ENCODE results near the gene ARHGAP4.

The ARHGAP4 gene

DNA sequence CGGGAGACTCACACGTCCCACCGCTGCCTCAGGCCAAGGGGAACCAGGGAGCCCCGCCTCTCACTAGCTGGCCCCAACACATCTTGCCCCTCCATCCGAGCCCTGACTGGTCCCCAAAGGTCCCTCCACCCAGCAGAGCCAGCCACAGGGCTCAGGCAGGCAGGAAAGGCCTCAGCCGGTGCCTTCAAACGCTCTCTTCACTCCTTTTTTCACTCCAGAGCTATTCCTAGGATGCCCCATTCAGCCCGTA is 1.5 kb upstream of the ARHGAP4 start:
- DNase-seq (ENCODE audit: low read depth, low spot score), result no peak

DNA sequence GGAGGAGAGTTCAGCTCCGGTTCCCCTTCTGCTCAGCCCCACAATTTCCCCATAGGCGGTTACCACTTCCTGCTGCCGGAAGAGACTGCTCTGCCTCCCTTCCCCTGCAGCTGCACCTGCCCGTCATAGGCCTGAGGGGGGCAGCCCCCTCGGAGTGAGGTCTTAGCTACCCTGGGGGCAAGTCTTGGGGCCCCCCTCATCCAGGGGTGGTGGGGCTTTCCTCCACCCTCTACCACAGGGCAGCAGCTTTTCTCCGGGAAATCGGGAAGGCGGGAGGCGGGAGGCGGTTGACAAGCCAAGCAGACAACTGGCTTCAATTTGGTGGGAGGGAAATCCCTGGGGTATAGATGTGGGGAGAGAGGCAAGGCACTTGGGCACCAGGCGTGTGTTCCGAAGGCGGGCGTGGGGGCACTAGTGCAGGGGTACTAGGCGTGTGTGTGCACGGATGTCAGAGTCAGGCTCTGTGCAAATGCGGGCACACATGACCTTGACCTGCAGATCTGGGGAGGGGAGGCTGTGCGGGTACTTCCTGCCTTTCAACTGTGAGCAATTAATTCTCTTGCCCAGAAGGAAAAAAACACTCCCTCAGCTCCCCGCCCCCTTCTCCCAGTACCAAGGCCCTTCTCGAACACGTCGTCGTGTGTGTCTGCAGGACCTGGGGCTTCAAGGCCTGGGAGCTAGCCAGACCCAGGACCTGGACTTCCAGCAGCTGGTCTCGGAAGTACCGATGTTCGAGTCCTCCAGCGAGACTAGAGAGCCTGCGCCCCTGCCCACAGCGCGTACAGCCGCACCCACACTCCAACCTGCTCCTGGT is 1.0 kb upstream of the ARHGAP4 start:
- DNase-seq (ENCODE audit: low read depth, low spot score), result peak; percentile 51

DNA sequence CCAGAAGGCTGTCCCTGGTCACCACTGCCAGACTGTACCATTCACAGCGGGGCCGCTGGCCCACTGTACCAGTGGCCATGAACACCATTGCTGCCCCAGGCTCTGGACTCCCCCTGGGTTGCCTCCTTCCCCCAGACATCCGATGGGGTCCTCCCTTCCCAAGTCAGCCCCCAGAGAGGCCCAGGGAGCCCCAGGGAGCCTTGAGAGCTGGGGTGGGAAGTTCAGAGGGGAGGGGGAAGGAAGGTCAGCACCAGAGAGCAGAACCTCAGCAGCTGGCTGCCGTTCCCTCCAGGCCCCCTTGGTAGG is 441 bp upstream of the ARHGAP4 start:
- no peak for DNase-seq (ENCODE audit: low read depth, low spot score)

DNA sequence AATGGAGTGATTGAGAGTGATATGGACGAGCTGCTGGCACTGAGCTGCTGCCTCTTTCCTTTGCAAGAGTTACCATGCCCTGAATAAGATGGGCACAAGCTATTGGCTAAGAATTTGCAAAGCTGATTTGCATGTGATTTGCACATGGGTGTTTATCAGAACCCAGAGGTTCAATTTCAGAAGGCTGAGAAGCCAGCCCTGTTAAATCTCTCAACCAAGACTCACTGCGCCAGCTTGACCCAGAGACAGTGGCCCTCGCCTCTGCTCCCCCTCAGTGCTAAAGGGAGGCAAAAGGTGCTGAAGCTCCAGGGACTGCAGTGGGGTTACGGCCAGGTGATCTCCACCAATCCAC is 701 bp downstream of the ARHGAP4 start:
- no peak for DNase-seq (ENCODE audit: low read depth, low spot score)

DNA sequence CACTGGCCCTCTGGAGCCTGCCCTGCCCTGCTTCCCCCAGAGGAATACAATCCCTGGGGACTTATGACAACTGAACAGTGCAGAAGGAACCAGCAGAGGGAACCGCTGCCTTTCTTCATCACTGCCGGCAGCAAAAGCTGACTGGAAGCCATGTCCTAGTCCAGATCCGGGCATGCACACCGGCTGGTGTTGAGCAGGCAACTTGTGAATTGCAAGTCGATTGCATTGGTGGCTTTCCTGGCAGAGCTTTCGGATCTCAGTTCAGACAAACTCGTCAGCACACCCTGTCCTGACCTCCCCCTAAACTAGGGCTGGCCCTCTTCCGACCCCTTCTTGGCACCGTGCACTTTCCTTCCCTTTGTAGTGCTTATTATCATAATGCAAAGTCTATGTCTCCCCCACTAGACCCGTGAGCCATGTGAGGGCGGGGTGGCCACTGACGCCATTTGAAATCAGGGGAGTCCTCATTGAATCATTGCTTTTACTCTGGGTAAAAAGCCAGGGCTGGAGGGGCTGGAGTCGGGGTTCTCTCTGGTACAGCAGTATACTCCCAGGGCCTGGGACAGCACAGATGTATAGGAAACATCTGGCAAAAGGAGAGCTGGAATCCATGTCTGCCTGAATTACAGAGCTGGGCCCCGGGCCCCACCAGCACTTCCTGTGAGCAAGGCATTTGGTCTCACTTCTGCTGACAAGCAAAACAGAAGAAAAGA is 1.8 kb downstream of the ARHGAP4 start:
- no peak for DNase-seq (ENCODE audit: low read depth, low spot score)

DNA sequence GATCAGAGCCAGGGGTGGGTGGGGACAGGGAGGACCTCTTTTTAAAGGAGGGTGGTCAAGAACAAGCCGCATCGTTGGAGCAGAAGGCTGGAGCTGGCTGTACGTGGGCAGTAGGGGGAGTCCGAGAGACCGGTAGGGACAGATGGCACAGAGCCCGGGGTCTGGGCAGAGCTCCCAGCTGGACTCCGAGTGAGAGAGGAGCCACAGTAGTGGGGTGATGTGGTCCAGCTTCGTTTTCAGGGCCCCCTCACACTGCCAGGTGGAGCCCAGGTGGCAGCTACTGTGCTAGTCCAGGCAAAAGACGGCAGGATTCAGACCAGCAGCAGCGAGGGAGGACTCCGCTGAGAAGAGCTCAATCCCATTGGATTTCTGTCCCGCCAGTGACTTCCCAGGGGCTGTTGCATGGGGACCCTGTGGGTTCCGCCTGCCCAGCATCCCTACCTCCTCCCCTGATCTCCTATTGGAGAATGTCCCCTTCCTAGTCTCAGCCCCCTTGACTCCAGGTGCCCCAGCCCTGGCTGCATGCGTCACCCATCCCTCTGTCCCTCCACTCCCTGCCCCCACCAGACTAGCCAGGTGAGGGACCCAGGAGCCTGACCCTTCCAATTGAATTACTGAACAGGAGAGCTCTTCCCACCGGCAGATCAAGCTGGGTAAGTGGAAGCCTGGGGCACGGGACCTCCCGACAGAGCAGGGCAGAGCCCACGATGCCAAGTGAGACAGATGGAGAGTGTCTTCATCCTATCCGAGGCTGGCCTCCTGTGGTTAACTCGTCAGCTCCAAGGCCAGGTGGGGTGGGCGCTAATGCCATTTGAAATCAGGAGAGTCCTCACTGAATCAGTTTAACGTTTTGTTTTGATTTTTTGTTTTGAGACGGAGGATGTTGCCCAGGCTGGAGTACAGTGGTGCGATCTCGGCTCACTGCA is 2.9 kb downstream of the ARHGAP4 start:
- DNase-seq (ENCODE audit: low read depth, low spot score), result no peak

DNA sequence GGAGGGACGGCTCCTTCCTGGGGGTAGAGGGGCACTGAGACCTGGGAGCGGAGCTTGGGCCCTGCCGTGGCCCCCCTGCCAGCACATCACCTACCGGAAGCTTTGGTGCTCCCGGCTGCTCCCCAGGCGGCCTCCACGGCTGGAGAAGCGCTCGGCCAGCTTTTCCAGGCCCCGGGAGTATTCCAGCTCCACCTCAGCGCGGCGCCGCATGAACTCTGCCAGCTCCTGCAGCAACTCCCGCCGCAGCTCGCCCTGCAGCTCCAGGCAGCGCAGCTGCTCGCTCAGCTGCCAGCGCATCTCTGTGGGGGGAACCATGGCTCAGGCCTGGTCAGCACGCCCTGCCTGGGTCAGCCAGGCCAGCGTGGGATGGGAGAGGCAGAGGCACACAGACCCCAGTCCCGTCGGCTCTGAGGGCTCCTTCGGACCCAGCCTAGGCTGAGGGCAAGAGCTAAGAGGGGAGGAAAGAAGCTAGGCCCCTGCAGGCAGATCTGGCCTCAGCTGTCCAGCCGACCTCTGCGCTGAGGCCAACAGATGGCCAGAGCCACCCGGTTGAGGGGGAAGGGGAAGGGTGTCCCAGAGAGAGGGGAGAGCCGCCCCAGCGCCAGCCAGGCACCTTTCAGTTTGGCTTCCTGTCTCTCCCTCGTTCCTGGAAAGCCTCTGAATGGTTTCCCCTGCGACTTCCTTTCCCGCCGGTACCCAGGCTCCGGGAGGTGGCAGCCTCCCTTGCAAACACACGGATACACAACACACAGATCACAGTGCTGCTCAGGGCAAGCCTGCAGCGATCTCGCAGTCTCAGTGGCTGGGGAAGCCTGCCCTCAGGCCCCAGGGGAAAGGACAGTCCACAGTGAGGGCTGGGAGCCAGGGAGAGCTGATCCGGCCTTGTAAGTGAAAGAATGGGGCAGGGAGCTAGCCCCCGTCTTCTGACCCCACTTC is 4.3 kb downstream of the ARHGAP4 start:
- no peak for DNase-seq (ENCODE audit: low read depth, low spot score)

DNA sequence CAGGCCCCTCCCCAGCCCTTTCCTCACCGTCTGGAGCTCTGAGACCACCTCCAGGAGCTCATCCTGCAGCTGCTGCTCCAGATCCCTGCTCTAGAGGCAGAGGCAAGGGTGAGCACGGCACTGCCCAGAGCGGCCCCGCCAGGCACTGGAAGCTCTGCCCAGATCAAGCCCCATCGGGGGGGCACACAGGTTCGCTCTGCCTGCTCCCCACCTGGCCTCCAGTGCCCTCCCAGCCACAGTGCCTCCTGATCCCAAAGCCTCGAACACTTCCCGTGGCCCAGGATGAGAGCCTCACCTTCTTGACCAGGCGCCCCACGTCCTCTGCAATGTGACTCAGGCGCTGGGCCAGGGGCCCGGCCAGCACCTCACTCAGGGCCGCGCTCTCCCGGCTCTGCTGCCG is 5.0 kb downstream of the ARHGAP4 start:
- DNase-seq (ENCODE audit: low read depth, low spot score), result no peak

DNA sequence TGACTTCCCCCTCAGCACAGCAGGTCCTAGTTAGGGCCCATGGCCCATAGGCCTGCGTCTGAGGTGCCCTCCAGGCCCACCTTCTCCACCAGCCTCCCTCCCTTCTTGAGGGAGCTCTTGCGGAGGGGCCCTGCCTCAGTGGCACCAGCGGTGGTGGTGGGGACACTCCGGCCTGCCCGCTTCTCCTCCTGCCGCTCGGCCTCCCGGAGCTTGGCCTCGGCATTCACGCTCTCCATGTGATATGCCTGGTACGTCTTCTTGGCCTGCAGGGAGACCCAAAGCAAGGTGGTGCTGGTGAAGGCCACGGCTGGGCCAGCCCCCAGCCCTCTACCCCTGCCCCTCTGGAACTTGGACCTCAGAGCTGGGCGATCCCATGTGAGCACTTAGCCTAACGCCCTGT is 5.5 kb downstream of the ARHGAP4 start:
- no peak for DNase-seq (ENCODE audit: low read depth, low spot score)

DNA sequence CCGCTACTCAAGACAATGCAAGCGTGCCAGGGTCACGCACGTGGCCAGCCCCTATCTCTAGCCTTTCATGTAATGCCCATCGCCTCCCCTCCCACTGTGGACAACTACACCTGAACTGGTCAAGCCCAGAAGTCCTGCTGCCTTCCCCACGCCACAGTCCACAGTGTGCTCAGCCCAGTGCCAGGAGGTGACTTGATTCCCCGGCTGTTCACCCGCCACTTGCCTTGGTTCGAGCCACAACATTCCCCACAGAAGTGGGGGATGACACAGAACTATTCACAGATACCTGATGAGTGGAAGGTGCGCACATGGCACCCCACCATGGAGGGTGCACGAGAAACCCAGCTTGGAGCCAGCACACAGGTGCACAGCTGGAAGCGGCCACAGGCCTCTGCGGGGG is 6.8 kb downstream of the ARHGAP4 start:
- DNase-seq (ENCODE audit: low read depth, low spot score), result no peak

DNA sequence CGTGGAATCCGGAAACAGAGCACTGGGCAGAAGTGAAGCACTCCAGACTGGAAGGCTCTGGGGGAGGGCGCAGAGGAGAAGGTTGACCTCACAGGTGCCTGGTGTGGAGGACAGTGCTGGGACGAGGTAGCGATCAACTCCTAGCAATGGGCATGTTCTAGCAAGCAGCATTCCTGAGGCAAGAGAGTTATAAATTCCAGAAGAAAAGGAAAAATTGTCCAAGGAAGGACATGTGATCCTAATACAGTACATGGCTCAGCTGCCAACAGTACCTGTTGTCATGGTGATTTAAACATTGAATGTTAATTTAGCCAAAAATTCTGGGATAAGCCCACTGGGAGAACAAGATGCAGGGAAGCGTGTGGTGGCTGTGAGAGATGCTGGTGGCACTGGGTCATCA is 8.2 kb downstream of the ARHGAP4 start:
- DNase-seq (ENCODE audit: low read depth, low spot score), result no peak

DNA sequence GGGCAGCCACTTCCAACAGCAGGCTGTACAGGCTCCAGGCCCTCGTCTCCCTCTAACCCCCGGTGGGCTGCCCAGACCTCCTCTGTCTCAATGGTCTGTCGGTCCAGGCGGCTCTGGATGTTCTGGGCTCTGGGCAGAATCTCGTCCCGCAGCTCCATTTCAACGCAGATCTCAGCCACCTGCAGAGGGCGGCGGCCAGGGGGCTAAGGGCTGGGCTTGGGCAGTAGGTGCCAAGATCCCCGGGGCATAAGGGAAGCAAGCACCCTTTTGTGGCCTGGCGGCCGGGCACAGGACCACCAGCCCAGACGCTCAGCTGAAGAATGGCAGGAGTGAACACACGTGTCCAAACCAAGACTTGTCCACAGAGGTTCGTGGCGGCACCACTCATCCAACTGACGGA is 12.4 kb downstream of the ARHGAP4 start:
- DNase-seq (ENCODE audit: low read depth, low spot score), result no peak

DNA sequence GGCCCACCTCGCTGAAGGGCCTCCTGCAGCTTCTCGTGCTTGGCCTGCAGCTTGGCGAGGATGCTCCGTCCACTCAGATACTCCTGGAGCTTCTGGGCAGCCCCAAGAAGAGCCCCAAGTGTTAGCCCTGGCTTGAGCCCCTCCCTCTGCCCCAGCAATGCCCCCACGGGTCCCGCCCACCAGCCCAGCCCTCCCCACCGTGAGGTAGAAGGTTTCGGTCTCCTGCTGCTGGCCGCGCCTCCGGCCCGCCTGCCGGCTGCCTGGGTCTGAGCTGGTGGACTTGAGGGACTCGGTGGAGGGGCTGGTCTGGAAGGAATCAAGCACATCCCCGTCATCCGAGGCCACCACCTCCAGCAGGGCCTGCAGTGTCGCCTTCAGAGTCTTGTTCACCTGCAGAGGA is 12.9 kb downstream of the ARHGAP4 start:
- DNase-seq (ENCODE audit: low read depth, low spot score), result no peak

DNA sequence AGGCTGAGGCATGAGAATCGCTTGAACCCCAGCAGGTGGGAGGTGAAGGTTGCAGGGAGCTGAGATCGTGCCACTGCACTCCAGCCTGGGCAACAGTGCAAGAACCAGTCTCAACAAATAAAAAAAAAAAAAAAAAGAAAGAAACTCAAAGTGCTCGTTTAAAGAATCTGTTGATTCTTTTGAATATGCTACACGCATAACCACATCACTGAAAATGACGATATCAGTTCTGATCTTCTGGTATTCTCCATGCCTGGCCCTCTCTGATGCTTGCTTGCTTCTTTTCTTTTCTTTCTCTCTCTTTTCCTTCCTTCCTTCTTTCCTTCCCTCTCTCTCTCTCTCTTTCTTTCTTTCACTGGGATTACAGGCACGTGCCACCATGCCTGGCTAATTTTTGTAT is 14.3 kb downstream of the ARHGAP4 start:
- DNase-seq (ENCODE audit: low read depth, low spot score), result no peak

DNA sequence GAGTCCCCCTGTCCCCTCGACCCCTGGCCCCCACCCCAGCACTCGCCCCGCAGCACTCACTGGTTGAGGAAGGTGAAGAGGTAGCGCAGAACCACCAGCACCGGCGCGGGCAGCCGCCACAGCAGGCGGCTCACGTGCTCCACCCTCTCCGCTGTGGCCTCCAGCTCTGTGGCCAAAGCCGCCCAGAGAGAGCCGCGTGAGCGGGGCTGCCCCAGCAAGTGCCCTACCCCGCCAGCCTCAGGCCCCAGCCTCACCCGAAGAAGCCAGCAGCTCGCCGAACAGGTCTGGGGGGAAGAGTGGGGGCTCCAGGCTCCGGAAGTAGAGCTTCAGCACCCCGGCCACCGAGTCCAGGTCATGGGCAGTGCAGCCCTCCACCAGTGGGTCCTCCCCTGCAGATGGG is 15.6 kb downstream of the ARHGAP4 start:
- DNase-seq (ENCODE audit: low read depth, low spot score), result no peak

DNA sequence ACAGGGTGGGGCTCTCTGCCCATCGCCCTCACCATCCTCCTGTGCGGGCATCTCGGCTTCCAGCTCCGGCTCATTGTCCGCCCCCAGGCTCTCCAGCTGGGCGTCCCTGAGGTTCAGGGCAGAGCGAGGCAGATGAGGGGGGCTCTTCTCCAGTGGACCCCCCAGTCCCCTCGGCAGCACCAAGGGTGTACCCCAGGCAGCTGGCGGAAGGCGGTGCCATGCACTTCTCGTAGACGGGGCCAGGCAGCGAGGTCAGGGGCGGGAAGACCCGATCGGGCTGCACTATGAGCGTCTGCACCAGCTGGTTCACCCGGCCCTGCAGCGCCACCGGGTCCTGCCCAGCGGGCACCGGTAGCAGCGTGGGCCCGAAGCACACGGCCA is 16.1 kb downstream of the ARHGAP4 start:
- DNase-seq (ENCODE audit: low read depth, low spot score), result no peak

DNA sequence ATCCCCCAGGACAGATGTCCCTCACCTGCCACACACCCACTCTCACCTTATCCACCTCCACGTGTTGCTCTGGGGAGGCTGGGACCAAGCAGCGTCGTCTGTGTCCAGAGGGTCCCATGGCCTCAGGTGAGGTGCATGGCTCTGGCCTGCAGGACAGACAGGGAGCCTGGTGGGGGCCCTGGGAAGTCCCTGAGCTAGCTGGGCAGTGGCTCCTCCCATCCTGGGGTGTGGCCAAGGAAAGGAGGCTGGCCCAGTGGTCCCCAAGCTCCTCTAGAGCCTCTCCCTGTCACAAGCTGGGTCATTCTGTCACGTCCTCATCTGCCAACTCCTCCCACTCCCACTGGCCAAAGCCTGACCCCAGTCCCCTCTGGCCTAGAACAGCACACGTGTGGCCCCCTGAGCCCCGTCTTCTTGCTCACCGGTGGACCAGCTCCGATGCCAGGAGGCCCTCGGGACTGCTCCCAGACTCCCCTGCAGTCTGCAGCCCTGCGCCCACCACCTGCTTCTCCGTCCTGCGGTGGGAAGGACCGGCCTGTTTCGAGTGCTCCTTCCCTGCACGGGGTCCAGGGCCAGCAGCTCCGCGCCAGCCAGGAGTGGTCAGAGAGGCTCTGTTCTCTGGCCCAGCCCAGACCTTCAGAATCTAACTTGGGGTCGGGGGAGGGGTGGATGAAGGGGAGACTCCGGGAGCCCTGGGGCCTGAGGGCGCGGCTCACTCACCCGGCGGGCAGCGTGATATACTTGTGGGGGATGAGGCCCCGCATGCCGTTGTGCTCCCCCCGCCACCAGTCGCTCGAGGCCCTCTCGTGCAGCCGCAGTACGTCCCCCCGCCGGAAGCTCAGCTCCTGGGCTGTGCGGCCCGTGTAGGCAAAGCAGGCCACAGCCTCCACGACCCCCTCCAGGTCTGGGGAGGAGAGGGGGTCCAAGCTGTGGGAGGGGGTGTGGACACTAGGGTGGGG is 16.8 kb downstream of the ARHGAP4 start:
- DNase-seq (ENCODE audit: low read depth, low spot score), result no peak

DNA sequence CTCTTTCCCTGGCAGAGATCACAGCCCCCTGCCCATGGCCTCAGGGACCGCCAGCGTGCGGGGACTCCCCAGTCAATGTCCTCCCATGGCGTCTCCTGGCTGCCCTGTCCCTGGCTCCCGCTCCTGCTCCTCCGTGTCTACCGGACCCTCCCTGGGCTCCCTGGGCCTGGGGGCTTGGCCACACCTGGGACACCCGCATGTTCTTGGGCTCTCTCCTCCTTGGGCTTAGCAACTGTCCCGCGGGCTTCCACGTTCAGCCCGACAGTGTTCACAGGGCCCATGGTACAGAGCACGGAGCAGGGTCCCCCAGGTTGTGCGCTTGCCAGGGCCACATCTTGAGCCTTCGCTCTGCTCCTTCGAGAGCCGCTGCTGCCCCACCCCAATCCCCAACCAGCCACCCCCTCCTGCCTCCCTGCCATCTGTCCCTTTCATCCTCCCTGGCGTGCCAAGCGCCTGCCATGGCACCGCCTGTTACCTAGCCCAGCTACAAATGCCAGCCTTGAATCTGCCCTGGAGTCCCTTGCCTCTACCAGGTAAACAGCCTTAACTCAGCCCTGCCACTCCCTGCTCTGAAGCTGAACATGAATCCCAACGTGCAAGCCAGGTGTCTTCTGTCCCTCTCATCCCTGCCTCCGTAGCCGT is 17.7 kb downstream of the ARHGAP4 start:
- no peak for DNase-seq (ENCODE audit: low read depth, low spot score)

DNA sequence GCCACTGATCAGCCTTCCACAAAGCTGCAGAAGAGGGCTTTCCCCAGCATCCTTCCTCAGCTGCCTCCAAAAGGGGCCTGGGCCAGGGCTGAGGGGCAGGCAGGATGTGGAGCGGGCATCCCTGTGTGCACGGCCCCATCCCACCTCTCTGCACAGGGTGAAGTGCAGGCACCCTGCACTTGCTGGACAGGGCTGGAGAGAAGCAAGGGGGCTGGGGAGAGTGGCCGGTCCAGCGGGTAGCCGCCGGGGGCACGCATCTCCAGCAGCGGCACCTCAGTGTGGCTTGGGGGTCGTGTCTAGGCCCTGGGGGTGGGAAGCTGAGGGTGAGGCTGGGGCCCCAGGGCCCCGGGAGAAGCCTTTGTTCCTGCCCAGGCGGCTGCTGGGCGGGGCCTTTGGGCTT is 18.6 kb downstream of the ARHGAP4 start:
- DNase-seq (ENCODE audit: low read depth, low spot score), result no peak
